GM18498 (cell line): ENCODE data around the gene EFNB3.

Source experiments
- ATAC-seq: cut with Tn5 transposase; IDR thresholded peaks from one replicate; pipeline ENCODE4 v1.9.1; 2021; ENCODE audit warnings: mild to moderate bottlenecking, moderate library complexity; ENCODE audit not compliant: unreplicated experiment

EFNB3 gene

GRCh38 chr17:7716901-7717755 lies 12.1 kb downstream of the EFNB3 start, which contains the start of gene DNAH2:
Gene DNAH2 (plus strand): TSS chr17:7717744. CDS start chr17:7719735, 1,991 bp downstream.
- no peak for ATAC-seq

DNA sequence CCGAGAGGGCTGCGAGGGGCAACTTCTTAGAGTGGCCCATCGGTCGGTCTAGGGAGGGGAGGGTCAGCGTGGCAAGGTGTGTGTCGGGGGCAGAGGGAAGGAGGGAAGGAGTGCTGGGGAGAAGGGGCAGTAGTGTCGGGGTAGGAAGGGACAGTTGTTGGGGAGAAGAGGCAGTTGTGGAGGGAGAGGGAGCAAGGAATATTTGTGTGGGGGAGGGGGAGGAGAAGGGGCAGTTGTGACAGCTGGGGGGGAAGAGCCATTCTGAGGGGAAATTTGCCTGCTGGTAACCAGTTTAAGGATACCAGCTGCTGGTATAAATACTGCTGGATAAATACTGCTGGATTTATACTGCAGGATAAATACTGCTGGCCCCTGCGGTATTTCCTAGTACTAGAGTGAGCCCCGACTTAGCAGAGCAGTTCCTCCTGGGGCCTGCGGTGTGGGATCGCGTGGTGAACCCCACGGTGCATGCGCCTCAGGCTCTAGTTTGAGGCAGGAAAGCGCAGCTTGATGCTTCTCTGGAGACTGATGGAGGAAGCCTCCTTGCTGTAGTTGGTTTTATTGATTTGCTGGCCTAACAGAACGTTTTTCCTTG lies 12.9 kb downstream of the EFNB3 start:
- ATAC-seq = no peak

DNA sequence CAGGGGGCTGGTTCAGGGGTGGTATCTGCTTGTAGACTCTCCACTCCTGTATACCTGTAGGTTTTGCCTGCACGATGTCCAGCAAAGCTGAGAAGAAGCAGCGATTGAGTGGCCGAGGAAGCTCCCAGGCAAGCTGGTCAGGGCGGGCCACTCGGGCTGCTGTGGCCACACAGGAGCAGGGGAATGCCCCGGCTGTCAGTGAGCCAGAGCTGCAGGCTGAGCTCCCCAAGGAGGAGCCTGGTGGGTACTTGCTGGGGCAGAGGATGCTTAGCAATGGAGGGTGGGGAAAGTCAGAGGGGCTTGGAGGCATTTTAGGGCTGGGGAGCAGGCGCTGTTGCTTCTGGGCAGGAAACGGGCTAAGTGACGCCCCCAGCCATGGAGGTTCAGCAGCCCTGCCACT lies 14.7 kb downstream of the EFNB3 start:
- ATAC-seq = no peak

GRCh38 chr17:7720125-7720524 lies 15.1 kb downstream of the EFNB3 start:
- no peak for ATAC-seq

DNA sequence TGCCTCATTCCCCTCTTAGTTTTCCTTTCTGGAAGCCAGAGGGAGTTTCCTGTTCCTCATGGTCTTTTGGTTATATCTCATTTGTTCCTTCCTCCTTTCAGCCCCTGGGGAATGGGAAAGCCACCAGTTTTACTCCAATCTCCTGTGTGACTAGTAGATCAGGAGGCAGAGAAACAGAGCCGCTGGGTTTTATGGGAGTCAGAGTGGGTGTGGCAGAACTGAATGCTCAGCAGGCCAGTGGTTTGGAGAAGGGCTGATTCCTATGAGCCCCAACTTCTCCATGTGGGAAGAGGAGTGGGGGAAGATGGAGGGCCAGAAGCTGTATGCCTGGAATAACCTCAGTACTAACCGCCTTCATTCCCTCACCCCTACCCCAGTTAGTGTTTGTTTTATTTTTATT lies 16.6 kb downstream of the EFNB3 start:
- no peak for ATAC-seq

DNA sequence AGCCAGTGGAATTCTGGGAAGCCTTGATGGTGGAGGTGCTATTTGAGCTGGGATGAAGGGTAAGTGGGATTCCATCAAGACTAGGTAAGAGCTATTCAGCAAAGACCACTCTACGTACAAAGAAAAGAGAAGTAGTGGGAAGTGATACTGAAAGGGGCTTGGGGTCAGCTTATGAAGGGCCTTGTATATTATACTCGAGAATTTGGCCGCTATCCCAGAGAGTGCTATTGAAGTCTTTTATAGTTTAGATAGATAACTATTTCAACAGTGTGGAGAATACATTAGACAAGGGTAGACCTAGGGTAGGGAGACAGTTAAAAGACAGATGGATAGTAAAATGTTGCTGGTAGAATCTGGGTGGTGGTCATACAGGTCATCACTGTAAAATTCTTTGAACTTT lies 22.9 kb downstream of the EFNB3 start:
- ATAC-seq = no peak

- no peak for ATAC-seq
Measured at GRCh38 chr17:7729816-7730215, 24.8 kb downstream of the EFNB3 start.

GRCh38 chr17:7732981-7733539 lies 28.1 kb downstream of the EFNB3 start:
- no peak for ATAC-seq

GRCh38 chr17:7737601-7738000 lies 32.6 kb downstream of the EFNB3 start:
- ATAC-seq = no peak

- ATAC-seq = no peak
Measured at GRCh38 chr17:7739746-7740145, 34.7 kb downstream of the EFNB3 start.

- ATAC-seq = no peak
Measured at GRCh38 chr17:7740481-7741001, 35.5 kb downstream of the EFNB3 start.

GRCh38 chr17:7742729-7743128 lies 37.7 kb downstream of the EFNB3 start:
- no peak for ATAC-seq

- no peak for ATAC-seq
Measured at GRCh38 chr17:7744416-7744815, 39.4 kb downstream of the EFNB3 start.

DNA sequence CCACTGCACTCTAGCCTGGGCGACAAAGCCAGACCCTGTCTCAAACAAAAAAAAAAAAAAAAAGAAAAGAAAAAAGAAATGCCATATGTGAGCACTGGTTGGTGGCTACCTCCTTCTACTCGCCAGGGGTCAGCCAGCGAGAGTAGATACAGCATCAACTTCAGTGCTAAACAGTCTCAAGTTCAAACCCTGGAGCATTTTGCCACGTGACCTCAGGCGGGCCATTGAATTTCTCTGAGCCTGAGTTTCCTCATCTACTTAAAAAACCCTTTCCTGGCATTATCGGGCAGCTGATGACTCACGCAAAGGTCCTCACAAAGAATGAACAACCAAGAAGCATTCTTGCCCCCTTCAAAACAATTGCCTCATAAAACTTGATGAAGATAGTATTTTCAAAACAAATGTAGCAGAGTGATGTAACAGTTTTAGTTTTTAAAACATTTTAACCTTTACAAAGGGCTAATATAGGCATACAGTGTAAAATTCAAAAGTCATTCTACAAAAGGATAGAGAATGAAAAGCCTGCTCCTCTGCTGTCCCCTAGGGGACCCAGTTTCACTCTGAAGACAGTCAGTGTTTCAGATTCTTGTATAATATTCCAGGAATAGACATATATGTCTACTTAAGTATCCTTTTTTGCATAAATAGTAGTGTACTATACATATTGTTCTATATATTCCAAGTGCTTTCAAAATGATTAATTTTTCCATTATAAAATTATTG lies 40.9 kb downstream of the EFNB3 start:
- ATAC-seq = no peak

- ATAC-seq = no peak
Measured at GRCh38 chr17:7747635-7748071, 42.7 kb downstream of the EFNB3 start.

DNA sequence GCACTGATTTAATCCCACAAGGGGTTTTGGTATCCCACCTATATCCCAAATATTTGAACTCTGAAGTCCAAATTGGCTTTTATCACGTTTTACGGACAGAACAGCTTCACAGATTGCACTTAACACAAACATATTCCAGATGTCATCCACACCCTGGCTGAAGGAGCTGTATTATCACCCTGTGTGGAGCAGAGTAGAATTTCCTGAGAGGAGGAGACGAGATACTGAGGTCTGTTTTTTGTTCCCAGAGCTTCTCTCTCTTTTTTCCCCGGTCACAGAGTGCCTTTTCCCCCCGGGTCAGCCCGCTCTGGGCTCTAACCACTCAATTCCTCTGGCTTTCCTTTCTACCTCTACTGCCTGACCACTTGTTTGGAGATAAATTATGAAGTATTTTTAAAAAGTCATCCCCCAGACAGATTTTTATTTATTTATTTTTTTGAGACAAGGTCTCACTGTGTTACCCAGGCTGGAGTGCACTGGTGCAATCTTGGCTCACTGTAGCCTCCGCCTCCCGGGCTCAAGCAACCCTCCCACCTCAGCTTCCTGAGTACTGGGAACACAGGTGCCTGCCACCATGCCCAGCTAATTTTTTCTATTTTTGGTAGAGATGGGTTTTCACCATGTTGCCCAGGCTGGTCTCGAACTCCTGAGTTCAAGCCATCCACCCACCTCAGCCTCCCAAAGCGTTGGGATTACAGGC lies 43.2 kb downstream of the EFNB3 start:
- no peak for ATAC-seq

- ATAC-seq = no peak
Measured at GRCh38 chr17:7750321-7750821, 45.4 kb downstream of the EFNB3 start.

DNA sequence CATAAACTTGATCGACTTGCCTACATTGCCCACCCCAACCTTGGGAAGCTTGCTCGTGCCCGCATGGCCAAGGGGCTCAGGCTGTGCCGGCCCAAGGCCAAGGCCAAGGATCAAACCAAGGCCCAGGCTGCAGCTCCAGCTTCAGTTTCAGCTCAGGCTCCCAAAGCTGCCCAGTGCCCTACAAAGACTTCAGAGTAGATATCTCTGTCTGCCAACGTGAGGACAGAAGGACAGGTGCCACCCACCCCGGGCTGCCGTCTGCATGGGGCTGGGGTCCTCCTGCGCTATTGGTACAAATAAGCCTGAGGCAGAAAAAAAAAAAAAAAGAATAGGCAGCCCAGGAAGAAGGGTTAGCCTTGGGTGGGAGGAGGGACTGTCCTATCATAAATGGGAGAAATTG lies 49.7 kb downstream of the EFNB3 start:
- ATAC-seq = no peak

DNA sequence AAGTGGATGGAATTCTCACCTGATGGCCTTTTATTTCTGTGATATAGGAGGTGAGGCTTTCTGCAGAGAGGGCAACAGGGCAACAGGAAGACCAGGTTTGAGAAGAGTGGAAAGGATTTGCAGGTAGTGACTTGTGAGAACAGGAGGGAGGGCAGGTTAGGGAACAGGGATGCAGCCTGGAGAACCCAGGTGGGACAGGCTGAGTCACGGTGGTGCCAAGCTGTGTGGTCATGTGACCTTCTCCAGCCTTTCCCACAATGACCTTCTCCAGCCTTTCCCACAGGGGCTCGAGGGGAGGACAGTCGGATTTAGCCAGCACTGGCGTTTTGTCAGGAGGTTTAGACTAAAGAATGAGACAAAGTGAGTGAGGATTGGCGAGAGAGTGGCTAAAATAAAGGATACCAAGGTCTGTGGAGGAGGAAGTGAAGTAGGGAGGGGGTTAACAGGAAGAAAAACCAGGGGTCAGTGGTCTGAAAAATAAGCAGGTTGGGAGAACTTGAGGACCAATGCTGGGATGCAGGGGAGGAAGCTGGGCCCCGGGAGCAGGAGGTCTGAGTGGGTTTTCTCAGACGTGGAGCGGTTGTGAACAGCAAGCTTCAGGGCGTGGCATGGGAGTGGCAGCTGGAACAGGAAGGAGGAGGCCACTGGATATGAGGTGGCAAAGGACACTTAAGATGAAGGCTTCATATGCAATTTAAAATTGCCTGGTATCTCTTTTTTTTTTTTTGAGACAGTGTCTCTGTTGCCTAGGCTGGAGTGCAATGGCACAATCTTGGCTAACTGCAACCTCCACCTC lies 50.3 kb downstream of the EFNB3 start:
- no peak for ATAC-seq

DNA sequence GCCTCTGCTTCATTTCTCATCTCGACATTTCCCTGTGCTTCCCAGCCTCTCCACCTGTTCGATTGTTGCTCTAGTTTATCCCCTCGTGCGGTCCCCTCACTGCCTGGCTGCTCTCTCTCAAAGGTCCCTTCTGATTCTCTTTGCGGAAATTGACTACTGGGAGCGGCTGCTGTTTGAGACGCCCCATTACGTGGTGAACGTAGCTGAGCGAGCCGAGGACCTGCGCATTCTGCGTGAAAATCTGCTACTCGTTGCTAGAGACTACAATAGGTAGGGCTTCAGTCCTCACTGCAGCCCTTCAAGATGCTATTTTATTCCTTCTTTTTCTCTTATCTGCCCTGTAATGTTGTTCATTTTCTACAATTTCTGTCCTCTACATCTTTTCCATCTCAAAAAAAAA lies 52.0 kb downstream of the EFNB3 start:
- ATAC-seq = no peak
